ENCODE data around the gene UROD.
"Not testable (repeated sequence)": the region's sequence is repeated elsewhere in the genome, so short reads cannot be mapped to it uniquely, and the experiment has no call there.

Gene UROD

GRCh38 chr1:45011837-45012638 lies at the start of gene UROD:
UROD (plus strand) TSS chr1:45012254; CDS start chr1:45012266, 12 bp downstream.
- peak; percentile 92 for DNase-seq (ENCODE audit: low read depth)

- no peak for DNase-seq (ENCODE audit: low read depth)
Observed at GRCh38 chr1:44962729-44963128, 49.3 kb upstream of the UROD start.

- DNase-seq (ENCODE audit: low read depth) = no peak
Observed at GRCh38 chr1:44964396-44964795, 47.7 kb upstream of the UROD start.

GRCh38 chr1:44970317-44970716 lies 41.7 kb upstream of the UROD start:
- DNase-seq (ENCODE audit: low read depth) = no peak

GRCh38 chr1:44973645-44974044 lies 38.4 kb upstream of the UROD start:
- no peak for DNase-seq (ENCODE audit: low read depth)

- no peak for DNase-seq (ENCODE audit: low read depth)
Observed at GRCh38 chr1:44976252-44976651, 35.8 kb upstream of the UROD start.

- not testable (repeated sequence) for DNase-seq (ENCODE audit: low read depth)
Observed at GRCh38 chr1:44977372-44977771, 34.7 kb upstream of the UROD start.

- DNase-seq (ENCODE audit: low read depth) = no peak
Observed at GRCh38 chr1:44985747-44986359, 26.2 kb upstream of the UROD start.

- no peak for DNase-seq (ENCODE audit: low read depth)
Observed at GRCh38 chr1:44988531-44989156, 23.4 kb upstream of the UROD start.

GRCh38 chr1:44994309-44994898 lies 17.6 kb upstream of the UROD start:
- DNase-seq (ENCODE audit: low read depth) = no peak

- DNase-seq (ENCODE audit: low read depth) = no peak
Observed at GRCh38 chr1:44995467-44996238, 16.4 kb upstream of the UROD start.

- no peak for DNase-seq (ENCODE audit: low read depth)
Observed at GRCh38 chr1:44999232-44999631, 12.8 kb upstream of the UROD start.

GRCh38 chr1:45001011-45001481 lies 11.0 kb upstream of the UROD start:
- DNase-seq (ENCODE audit: low read depth) = no peak

- not testable (repeated sequence) for DNase-seq (ENCODE audit: low read depth)
Observed at GRCh38 chr1:45001576-45001975, 10.5 kb upstream of the UROD start.

GRCh38 chr1:45002650-45003645 lies 9.1 kb upstream of the UROD start:
- no peak for DNase-seq (ENCODE audit: low read depth)

- DNase-seq (ENCODE audit: low read depth) = no peak
Observed at GRCh38 chr1:45003741-45004140, 8.3 kb upstream of the UROD start.

- DNase-seq (ENCODE audit: low read depth) = no peak
Observed at GRCh38 chr1:45004281-45004920, 7.7 kb upstream of the UROD start.

GRCh38 chr1:45005761-45006160 lies 6.3 kb upstream of the UROD start:
- DNase-seq (ENCODE audit: low read depth) = no peak

GRCh38 chr1:45007311-45007710 lies 4.7 kb upstream of the UROD start:
- DNase-seq (ENCODE audit: low read depth) = no peak

- no peak for DNase-seq (ENCODE audit: low read depth)
Observed at GRCh38 chr1:45008076-45008475, 4.0 kb upstream of the UROD start.

Data from GM04504 (cell line).